ENCODE measurements around the gene GLIS1.

GRCh38 chr1:53621144-53621543 lies 117.8 kb downstream of the GLIS1 start:
- TF ChIP-seq POLR2A (IDR thresholded peaks at IDR 0.05), result no peak
- TF ChIP-seq CTCF (IDR thresholded peaks at IDR 0.05), result no peak

All from heart left ventricle (tissue), 13 donors.